Endothelial cell of umbilical vein (primary cell): Measurements from ENCODE around the gene WDR72. TPM values are rescaled to one million over a fixed set of nuclear protein-coding genes. Genes with fewer than 3 reads are reported as not detected.

Experiments used
- BruUV-seq: library from RNA; stranded (reverse); fragments of 400-500 nt; replicated peaks from 2 replicates; lab custom pipeline; 2021; lab: Mats Ljungman, UMichigan
- CTCF ChIA-PET: fragments of 300-600, 350-600 bp; sonication (Branson Sonifier 250); formaldehyde crosslinking; loops from one replicate; lab custom pipeline; 2021; ENCODE audit warnings: antibody characterized with exemption, inconsistent platforms; lab: Charles Lee
- POLR2A ChIA-PET: fragments of 300-600, 350-600 bp; sonication (Branson Sonifier 250); formaldehyde crosslinking; loops from one replicate; lab custom pipeline; 2021; ENCODE audit warnings: antibody characterized with exemption, inconsistent platforms; lab: Charles Lee
- DNase-seq: peaks from one replicate; pipeline ENCODE4 v3.0.0-alpha.2; 2011; ENCODE audit warnings: low read depth, low spot score
- FAIRE-seq: peaks from 2 replicates; lab custom pipeline; 2011; peaks lifted over from hg19 to GRCh38; lab: Jason Lieb, UNC
- H2AFZ ChIP-seq: 2 replicates; pipeline ENCODE4 v1.6.0; 2012; ENCODE audit warnings: low read depth, low read length, control low read depth, inconsistent platforms
- H3K27ac ChIP-seq: 2 replicates; pipeline ENCODE4 v1.5.1; 2011; ENCODE audit warnings: low read depth, mild to moderate bottlenecking, control low read depth, low read length, moderate library complexity; ENCODE audit not compliant: insufficient read depth
- H3K27me3 ChIP-seq, 2 experiments: 2 replicates each; pipeline versions ENCODE4 v1.6.0 to v1.6.1; 2011; ENCODE audit warnings: low read length in 2 of 2, mixed read lengths in 1 of 2; ENCODE audit not compliant: control insufficient read depth in 2 of 2, insufficient read depth in 2 of 2
- H3K36me3 ChIP-seq, 2 experiments: 2 replicates in 1 of 2; 3 replicates in 1 of 2; pipeline ENCODE4 v1.5.1; 2011; ENCODE audit warnings: low read length in 2 of 2, mild to moderate bottlenecking in 1 of 2, moderate library complexity in 1 of 2; ENCODE audit not compliant: control insufficient read depth in 2 of 2, insufficient read depth in 2 of 2; ENCODE audit errors: extremely low read depth in 1 of 2
- H3K4me1 ChIP-seq: 3 replicates; pipeline ENCODE4 v1.5.1; 2011; ENCODE audit warnings: mild to moderate bottlenecking, low read length; ENCODE audit not compliant: control insufficient read depth, insufficient read depth; ENCODE audit errors: extremely low read depth
- H3K4me2 ChIP-seq: 2 replicates; pipeline ENCODE4 v1.6.1; 2011; ENCODE audit warnings: low read length, control low read depth, mixed read lengths; ENCODE audit not compliant: insufficient read depth
- H3K4me3 ChIP-seq, 3 experiments: fragments of 200-600 bp in 1 of 3; sonication (generic), shearing (Covaris generic) in 1 of 3; replicated peaks in 1 of 3; 2 replicates each; pipeline ENCODE4 v1.5.1; 2011 to 2016; ENCODE audit warnings: control low read depth in 3 of 3, low read length in 3 of 3, mild to moderate bottlenecking in 2 of 3, inconsistent platforms in 1 of 3, low read depth in 1 of 3, moderate library complexity in 1 of 3; ENCODE audit not compliant: insufficient read depth in 1 of 3
- H3K79me2 ChIP-seq: 2 replicates; pipeline ENCODE4 v1.6.0; 2012; ENCODE audit warnings: low read length, inconsistent platforms; ENCODE audit not compliant: control insufficient read depth, insufficient read depth
- H3K9ac ChIP-seq: replicated peaks from 2 replicates; pipeline ENCODE3; 2011; ENCODE audit warnings: low read length, control low read depth; ENCODE audit not compliant: insufficient read depth; ENCODE audit errors: extremely low read depth
- H3K9me1 ChIP-seq: replicated peaks from 3 replicates; pipeline ENCODE4 v1.6.0; 2011; ENCODE audit warnings: mild to moderate bottlenecking, low read length; ENCODE audit not compliant: control insufficient read depth, insufficient read depth; ENCODE audit errors: extremely low read depth
- H3K9me3 ChIP-seq: replicated peaks from 2 replicates; pipeline ENCODE4 v1.5.1; 2012; ENCODE audit warnings: low read length, inconsistent platforms; ENCODE audit not compliant: control insufficient read depth, insufficient read depth
- H4K20me1 ChIP-seq: replicated peaks from 2 replicates; pipeline ENCODE3; 2011; ENCODE audit warnings: mild to moderate bottlenecking, low read length; ENCODE audit not compliant: control insufficient read depth, insufficient read depth; ENCODE audit errors: extremely low read depth
- CTCF ChIP-seq, 2 donors: IDR thresholded peaks; 1 replicate in 1 of 2; 2 replicates in 1 of 2; pipeline ENCODE4 v1.5.1; 2011; ENCODE audit warnings: low read length in 2 of 2, mild to moderate bottlenecking in 2 of 2, moderate library complexity in 2 of 2, control low read depth in 1 of 2, inconsistent platforms in 1 of 2, low read depth in 1 of 2; ENCODE audit not compliant: insufficient read depth in 1 of 2; ENCODE audit errors: extremely low read depth in 1 of 2
- EZH2 ChIP-seq: IDR thresholded peaks from 2 replicates; pipeline ENCODE4 v1.6.1; 2012; ENCODE audit warnings: borderline replicate concordance, low read depth, mild to moderate bottlenecking, moderate library complexity, low read length, inconsistent platforms; ENCODE audit not compliant: severe bottlenecking
- FOS ChIP-seq: IDR thresholded peaks from 2 replicates; pipeline ENCODE4 v1.6.1; 2011; ENCODE audit warnings: mild to moderate bottlenecking, low read length, moderate library complexity, borderline replicate concordance; ENCODE audit not compliant: insufficient read depth
- GATA2 ChIP-seq: IDR thresholded peaks from 2 replicates; pipeline ENCODE4 v1.7.0; 2011; ENCODE audit warnings: low read depth, mild to moderate bottlenecking, moderate library complexity, mixed read lengths, low read length; ENCODE audit not compliant: insufficient read length, insufficient read depth
- JUN ChIP-seq: IDR thresholded peaks from 2 replicates; pipeline ENCODE4 v1.6.1; 2011; ENCODE audit warnings: borderline replicate concordance, low read depth; ENCODE audit not compliant: insufficient read length, insufficient read depth
- MAX ChIP-seq: IDR thresholded peaks from 2 replicates; pipeline ENCODE4 v1.6.1; 2011; ENCODE audit not compliant: insufficient read depth, insufficient read length
- MYC ChIP-seq: IDR thresholded peaks from one replicate; pipeline ENCODE4 v1.6.1; 2011; ENCODE audit warnings: mild to moderate bottlenecking, low read depth, low read length
- POLR2A ChIP-seq: IDR thresholded peaks from 2 replicates; pipeline ENCODE4 v1.6.1; 2012; ENCODE audit warnings: low read depth, mild to moderate bottlenecking, control low read depth, low read length
- POLR2AphosphoS5 ChIP-seq: IDR thresholded peaks from 2 replicates; pipeline ENCODE4 v1.6.1; 2012; ENCODE audit warnings: low read depth, mild to moderate bottlenecking, control low read depth, low read length, moderate library complexity; ENCODE audit not compliant: insufficient read depth
- dilution Hi-C: fragments of 300-500 bp; cut with MboI; formaldehyde crosslinking; loops from one replicate; pipeline ENCODE4 v1.15.0; 2019; ENCODE audit warnings: low sequenced_read_pairs; ENCODE audit not compliant: extremely low pct_ligation_motif_present
- intact Hi-C: fragments of 100-400 bp; cut with micrococcal nuclease; formaldehyde crosslinking; loops from one replicate; pipeline ENCODE4 v1.10.0; 2022
- polyA plus RNA-seq, 4 experiments: library from polyadenylated mRNA; depleted of rRNA in 3 of 4; stranded (reverse) in 3 of 4; unstranded in 1 of 4; fragments of >200 nt; gene quantifications; 2 replicates each; pipeline versions ENCODE4 v1.2.1 to v1.2.3, GENCODE V29; 2011 to 2012; ENCODE audit warnings: missing spikeins in 1 of 4
- total RNA-seq: library from RNA; stranded (reverse); gene quantifications from 2 replicates; pipeline ENCODE4 v1.2.3, GENCODE V29; 2021

WDR72 gene
- total and polyA plus RNA-seq, 2 donors (not counting 3 experiments of a cell fraction or from before 2014, with no cell fraction given), result not detected

GRCh38 chr15:53634517-53635106 is 124.9 kb downstream of the WDR72 start:
- no peaks in the 10 kb centered on the region for H3K9me1 ChIP-seq
- TF ChIP-seq MAX, result no peak
- no peak for TF ChIP-seq POLR2A
- TF ChIP-seq JUN, result no peak
- TF ChIP-seq MYC, result no peak
- no peak for TF ChIP-seq EZH2
- no peak for TF ChIP-seq CTCF (IDR thresholded peaks at IDR 0.05; ENCODE audit: extremely low read depth in 1 of 2, insufficient read depth in 1 of 2, low read depth in 1 of 2, low read length in 2 of 2)
- no peak for TF ChIP-seq FOS
- TF ChIP-seq GATA2, result no peak
- no peak for TF ChIP-seq POLR2AphosphoS5
- CTCF ChIA-PET, result interaction anchor here (1.0 kb wide), 1 partner anchor 10 kb away, joined by 3 read pairs; no protein-coding TSS in a partner anchor
- no peaks in the 10 kb centered on the region for H4K20me1 ChIP-seq
- no peaks in the 10 kb centered on the region for H3K9me3 ChIP-seq
- no peaks in the 10 kb centered on the region for H3K79me2 ChIP-seq
- H3K4me2 ChIP-seq, result no peak overlapping the region
- DNase-seq (no peak), FAIRE-seq (no peak)
- intact Hi-C loops (no loop called here), dilution Hi-C loops (no loop called here)
- H3K4me1 ChIP-seq, result no peaks in the 10 kb centered on the region
- H3K9ac ChIP-seq, result no peak overlapping the region
- H3K36me3 ChIP-seq, result no peaks in the 10 kb centered on the region
- no peak overlapping the region for H2AFZ ChIP-seq
- H3K27me3 ChIP-seq, result peaks cover 0 to 2% of the 10 kb centered on the region in 2 experiments
- H3K27ac ChIP-seq, result no peak overlapping the region
- BruUV-seq, result no TSS peak
- no peak overlapping the region for H3K4me3 ChIP-seq
- POLR2A ChIA-PET, result no interaction called here
